DLD1 (cell line): Measurements from ENCODE around the gene TRNT1.

Experiments
- in situ Hi-C: cut with HindIII; loops from 2 replicates; pipeline ENCODE4 v1.10.0; 2017; ENCODE audit warnings: low sequenced_read_pairs

Gene TRNT1

GRCh38 chr3:3126477-3127431, at the start of gene TRNT1:
TSS of gene TRNT1 (plus strand) at chr3:3126940. CDS start at chr3:3129041, 2,101 bp downstream.
- in situ Hi-C loops, result no loop called here

- in situ Hi-C loops, result no loop called here
Observed at GRCh38 chr3:3080309-3080708, 46.4 kb upstream of the TRNT1 start.

GRCh38 chr3:3081381-3082233, 45.1 kb upstream of the TRNT1 start:
- in situ Hi-C loops, result no loop called here

- in situ Hi-C loops, result no loop called here
Observed at GRCh38 chr3:3082234-3082924, 44.4 kb upstream of the TRNT1 start.

GRCh38 chr3:3084890-3085289, 41.9 kb upstream of the TRNT1 start:
- in situ Hi-C loops, result no loop called here

- in situ Hi-C loops, result no loop called here
Observed at GRCh38 chr3:3085782-3086181, 41.0 kb upstream of the TRNT1 start.

- in situ Hi-C loops, result no loop called here
Observed at GRCh38 chr3:3086239-3086638, 40.5 kb upstream of the TRNT1 start.

GRCh38 chr3:3087279-3087678, 39.5 kb upstream of the TRNT1 start:
- in situ Hi-C loops, result no loop called here

- in situ Hi-C loops, result no loop called here
Observed at GRCh38 chr3:3087716-3088465, 38.8 kb upstream of the TRNT1 start.

- in situ Hi-C loops, result no loop called here
Observed at GRCh38 chr3:3089017-3089416, 37.7 kb upstream of the TRNT1 start.

- in situ Hi-C loops, result no loop called here
Observed at GRCh38 chr3:3097958-3098357, 28.8 kb upstream of the TRNT1 start.

- in situ Hi-C loops, result no loop called here
Observed at GRCh38 chr3:3101660-3102458, 24.9 kb upstream of the TRNT1 start.

GRCh38 chr3:3102751-3103150, 24.0 kb upstream of the TRNT1 start:
- in situ Hi-C loops, result no loop called here

- in situ Hi-C loops, result no loop called here
Observed at GRCh38 chr3:3105246-3105645, 21.5 kb upstream of the TRNT1 start.

- in situ Hi-C loops, result no loop called here
Observed at GRCh38 chr3:3105815-3106214, 20.9 kb upstream of the TRNT1 start.

GRCh38 chr3:3107181-3107580, 19.6 kb upstream of the TRNT1 start:
- in situ Hi-C loops, result no loop called here

GRCh38 chr3:3107858-3108257, 18.9 kb upstream of the TRNT1 start:
- in situ Hi-C loops, result no loop called here

GRCh38 chr3:3109407-3110298, 17.1 kb upstream of the TRNT1 start:
- in situ Hi-C loops, result no loop called here

GRCh38 chr3:3110299-3110630, 16.5 kb upstream of the TRNT1 start, which contains the start of gene IL5RA:
TSS of gene IL5RA (minus strand) at chr3:3110374. CDS start at chr3:3104984, 5,390 bp downstream.
- in situ Hi-C loops, result no loop called here
